Activated CD4-positive, CD25-positive, alpha-beta regulatory T cell treated with anti-CD3 and anti-CD28 coated beads, Interleukin-2, amount 50 U/mL, for 72 hours (primary cell): ENCODE results near the gene RGS10.
A peak's percentile ranks its signal among the peaks of the same experiment; 100 is the strongest.
"Not testable (repeated sequence)": the region's sequence is repeated elsewhere in the genome, so short reads cannot be mapped to it uniquely, and the experiment has no call there.

ENCODE experiments used
- DNase-seq: peaks from one replicate; pipeline ENCODE4 v3.0.0; 2021

The RGS10 gene

GRCh38 chr10:119542357-119542987 is at the start of gene RGS10:
RGS10 (minus strand) TSS chr10:119542719; CDS start chr10:119542638, 81 bp downstream.
- peak; percentile 88 for DNase-seq

- no peak for DNase-seq
These were observed 45.6 kb upstream of the RGS10 start for GRCh38 chr10:119588071-119588470.

- no peak for DNase-seq
These were observed 35.8 kb upstream of the RGS10 start for GRCh38 chr10:119578355-119578754.

- no peak for DNase-seq
These were observed 33.5 kb upstream of the RGS10 start for GRCh38 chr10:119575991-119576390.

GRCh38 chr10:119575506-119575905 is 33.0 kb upstream of the RGS10 start:
- no peak for DNase-seq

- DNase-seq, result no peak
These were observed 25.5 kb upstream of the RGS10 start for GRCh38 chr10:119567978-119568377.

- DNase-seq, result no peak
These were observed 19.6 kb upstream of the RGS10 start for GRCh38 chr10:119562097-119562496.

- not testable (repeated sequence) for DNase-seq
These were observed 17.0 kb upstream of the RGS10 start for GRCh38 chr10:119559511-119559910.

GRCh38 chr10:119556081-119556480 is 13.6 kb upstream of the RGS10 start:
- DNase-seq, result not testable (repeated sequence)

- DNase-seq, result no peak
These were observed 12.8 kb upstream of the RGS10 start for GRCh38 chr10:119555178-119555784.

- no peak for DNase-seq
These were observed 8.3 kb upstream of the RGS10 start for GRCh38 chr10:119550827-119551226.

GRCh38 chr10:119549247-119549999 is 6.9 kb upstream of the RGS10 start:
- DNase-seq, result no peak

GRCh38 chr10:119546009-119546408 is 3.5 kb upstream of the RGS10 start:
- DNase-seq, result no peak

GRCh38 chr10:119545310-119545709 is 2.8 kb upstream of the RGS10 start:
- DNase-seq, result no peak

- DNase-seq, result no peak
These were observed 1.5 kb upstream of the RGS10 start for GRCh38 chr10:119543814-119544642.

- DNase-seq, result no peak
These were observed 682 bp upstream of the RGS10 start for GRCh38 chr10:119542988-119543813.

- peak; percentile 73 for DNase-seq
These were observed 811 bp downstream of the RGS10 start for GRCh38 chr10:119541459-119542356.

GRCh38 chr10:119541046-119541445 is 1.5 kb downstream of the RGS10 start:
- DNase-seq, result no peak

- DNase-seq, result no peak
These were observed 2.5 kb downstream of the RGS10 start for GRCh38 chr10:119540038-119540437.

- DNase-seq, result no peak
These were observed 3.1 kb downstream of the RGS10 start for GRCh38 chr10:119539359-119539825.
